Adrenal gland (tissue), 5 donors: Measurements from ENCODE around the gene HIRA.

Experiments used
- POLR2A ChIP-seq, 2 donors: fragments of 450-650 bp; IDR thresholded peaks; one replicate each; pipeline ENCODE4 v1.6.1; 2017; ENCODE audit warnings: antibody characterized with exemption in 2 of 2, mild to moderate bottlenecking in 2 of 2, moderate library complexity in 1 of 2
- TF ChIP-seq, protein P1 (sequence below), 6 experiments: fragments of 450-650 bp in 4 of 6; fragments of 200-600 bp in 2 of 6; sonication (generic) in 1 of 6; IDR thresholded peaks; 1 replicate in 5 of 6; 2 replicates in 1 of 6; pipeline versions ENCODE4 v1.5.1 to v1.8.0; 2016 to 2021; ENCODE audit warnings: antibody characterized with exemption in 6 of 6, mild to moderate bottlenecking in 2 of 6, moderate library complexity in 1 of 6
- donor health status: DM: no; HTN: no; CAD: no.

DNA sequence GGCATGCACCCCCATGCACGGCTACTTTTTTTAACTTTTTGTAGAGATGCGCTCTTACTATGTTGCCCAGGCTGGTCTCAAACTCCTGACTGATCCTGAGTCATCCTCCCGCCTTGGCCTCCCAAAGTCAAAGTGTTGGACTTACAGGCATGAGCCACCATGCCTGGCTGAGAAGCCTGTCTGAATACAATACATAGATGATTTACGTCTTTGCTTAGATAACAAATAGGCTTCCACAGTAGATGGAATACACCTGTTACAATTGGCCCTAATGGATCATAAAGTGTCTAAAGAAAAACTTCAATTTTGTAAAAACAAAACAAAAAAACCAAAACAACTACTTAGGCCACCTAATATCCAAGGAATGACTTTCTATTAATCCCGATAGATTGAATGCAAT lies 127.0 kb downstream of the HIRA start:
- TF ChIP-seq, protein P1, sequence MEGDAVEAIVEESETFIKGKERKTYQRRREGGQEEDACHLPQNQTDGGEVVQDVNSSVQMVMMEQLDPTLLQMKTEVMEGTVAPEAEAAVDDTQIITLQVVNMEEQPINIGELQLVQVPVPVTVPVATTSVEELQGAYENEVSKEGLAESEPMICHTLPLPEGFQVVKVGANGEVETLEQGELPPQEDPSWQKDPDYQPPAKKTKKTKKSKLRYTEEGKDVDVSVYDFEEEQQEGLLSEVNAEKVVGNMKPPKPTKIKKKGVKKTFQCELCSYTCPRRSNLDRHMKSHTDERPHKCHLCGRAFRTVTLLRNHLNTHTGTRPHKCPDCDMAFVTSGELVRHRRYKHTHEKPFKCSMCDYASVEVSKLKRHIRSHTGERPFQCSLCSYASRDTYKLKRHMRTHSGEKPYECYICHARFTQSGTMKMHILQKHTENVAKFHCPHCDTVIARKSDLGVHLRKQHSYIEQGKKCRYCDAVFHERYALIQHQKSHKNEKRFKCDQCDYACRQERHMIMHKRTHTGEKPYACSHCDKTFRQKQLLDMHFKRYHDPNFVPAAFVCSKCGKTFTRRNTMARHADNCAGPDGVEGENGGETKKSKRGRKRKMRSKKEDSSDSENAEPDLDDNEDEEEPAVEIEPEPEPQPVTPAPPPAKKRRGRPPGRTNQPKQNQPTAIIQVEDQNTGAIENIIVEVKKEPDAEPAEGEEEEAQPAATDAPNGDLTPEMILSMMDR (IDR thresholded peaks at IDR 0.05) = no peak
- no peak for TF ChIP-seq POLR2A (IDR thresholded peaks at IDR 0.05)
